ENCODE results near the gene MYBL2. TPM values are rescaled to one million over a fixed set of nuclear protein-coding genes. Genes with fewer than 3 reads are reported as not detected.

The MYBL2 gene
- under 1 TPM in 3 of 4 donors, not detected in 1; 0.57 to 0.85 (median 0.66) TPM for total RNA-seq

GRCh38 chr20:43666376-43667328 lies at the start of gene MYBL2:
Gene MYBL2 (plus strand): TSS chr20:43667114. CDS start chr20:43667284, 170 bp downstream.
- no peak for TF ChIP-seq CTCF (IDR thresholded peaks at IDR 0.05; ENCODE audit: low read depth)

- no peak for TF ChIP-seq CTCF (IDR thresholded peaks at IDR 0.05; ENCODE audit: low read depth)
Measured at GRCh38 chr20:43631598-43631997, 35.3 kb upstream of the MYBL2 start.

- TF ChIP-seq CTCF (IDR thresholded peaks at IDR 0.05; ENCODE audit: low read depth) = no peak
Measured at GRCh38 chr20:43636429-43636828, 30.5 kb upstream of the MYBL2 start.

GRCh38 chr20:43642548-43642947 lies 24.4 kb upstream of the MYBL2 start:
- no peak for TF ChIP-seq CTCF (IDR thresholded peaks at IDR 0.05; ENCODE audit: low read depth)

GRCh38 chr20:43650997-43651525 lies 15.9 kb upstream of the MYBL2 start:
- TF ChIP-seq CTCF (IDR thresholded peaks at IDR 0.05; ENCODE audit: low read depth) = no peak

GRCh38 chr20:43653966-43654365 lies 12.9 kb upstream of the MYBL2 start:
- TF ChIP-seq CTCF (IDR thresholded peaks at IDR 0.05; ENCODE audit: low read depth) = no peak

- no peak for TF ChIP-seq CTCF (IDR thresholded peaks at IDR 0.05; ENCODE audit: low read depth)
Measured at GRCh38 chr20:43655937-43656336, 11.0 kb upstream of the MYBL2 start.

Measured in subcutaneous adipose tissue (tissue), 4 donors.